ENCODE data around the gene CDH26.
A peak's percentile ranks its signal among the peaks of the same experiment; 100 is the strongest.

CDH26 gene

DNA sequence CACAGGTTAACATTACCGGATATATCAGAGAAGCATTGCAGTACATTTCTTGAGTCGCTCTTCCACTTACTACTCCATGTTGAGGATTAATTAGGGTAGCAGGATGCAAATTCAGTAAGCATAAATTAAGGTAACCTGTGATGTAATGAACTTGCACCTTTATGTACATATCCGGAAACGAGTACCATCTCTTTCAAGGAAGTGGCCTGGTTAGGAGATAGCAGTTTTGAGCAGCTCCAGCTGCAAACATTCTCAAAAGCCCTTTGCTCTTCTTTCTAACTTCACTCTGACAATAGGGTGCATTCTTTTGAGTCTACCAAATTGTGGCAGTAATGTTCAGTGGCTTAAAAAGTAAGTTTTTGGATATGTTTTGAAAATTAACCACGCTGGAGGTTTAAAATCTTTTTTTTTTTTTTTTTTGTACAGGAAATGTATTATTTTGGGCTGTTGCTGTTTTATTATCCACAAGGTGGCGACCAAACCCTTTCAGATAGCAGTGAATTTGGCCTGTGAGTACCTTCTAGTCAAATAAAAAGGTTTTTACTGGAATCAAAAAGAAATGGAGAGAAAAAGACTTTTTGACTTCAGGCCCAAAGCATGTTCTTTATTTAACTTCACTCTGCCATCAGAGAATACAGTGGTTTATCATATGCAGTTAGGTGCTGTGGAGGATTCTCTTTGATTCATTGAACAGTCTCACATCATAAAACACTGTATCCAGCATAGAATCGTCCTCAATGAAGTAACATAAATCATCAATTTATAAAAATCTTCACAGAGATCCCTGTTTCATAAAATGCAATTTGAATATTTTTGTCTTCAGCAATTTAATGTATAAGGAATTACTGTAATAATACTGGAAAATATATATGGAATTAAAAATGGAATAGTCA, 9.1 kb upstream of the CDH26 start:
- Histone ChIP-seq H3K4me3 (ENCODE audit: insufficient read depth, low read length, poor library complexity, severe bottlenecking) (peak overlapping the region; percentile 21), H3K9ac (ENCODE audit: low read length) (peak overlapping the region; percentile 25; the same call in 1 of the 2 replicates), H3F3A (ENCODE audit: insufficient read depth) (peaks cover 20% of the 10 kb centered on the region), H3K9me2 (replicated peaks; ENCODE audit: insufficient read depth, low read length) (no peaks in the 10 kb centered on the region), H3K27ac (ENCODE audit: low read depth, low read length) (peak overlapping the region; percentile 70), H2AFZ (ENCODE audit: low read depth, low read length, severe bottlenecking) (peak overlapping the region; percentile 75), H3K9me3 (ENCODE audit: insufficient read depth, low read length) (no peaks in the 10 kb centered on the region), H3K27me3 (ENCODE audit: low read length) (no peaks in the 10 kb centered on the region), H3K79me2 (ENCODE audit: insufficient read depth, low read length) (no peaks in the 10 kb centered on the region), H4K20me1 (ENCODE audit: low read depth, low read length) (no peaks in the 10 kb centered on the region), H3K4me2 (ENCODE audit: low read depth, low read length, poor library complexity, severe bottlenecking) (peak overlapping the region; percentile 66), H3K36me3 (ENCODE audit: low read length) (no peaks in the 10 kb centered on the region)
- TF ChIP-seq, protein P1, sequence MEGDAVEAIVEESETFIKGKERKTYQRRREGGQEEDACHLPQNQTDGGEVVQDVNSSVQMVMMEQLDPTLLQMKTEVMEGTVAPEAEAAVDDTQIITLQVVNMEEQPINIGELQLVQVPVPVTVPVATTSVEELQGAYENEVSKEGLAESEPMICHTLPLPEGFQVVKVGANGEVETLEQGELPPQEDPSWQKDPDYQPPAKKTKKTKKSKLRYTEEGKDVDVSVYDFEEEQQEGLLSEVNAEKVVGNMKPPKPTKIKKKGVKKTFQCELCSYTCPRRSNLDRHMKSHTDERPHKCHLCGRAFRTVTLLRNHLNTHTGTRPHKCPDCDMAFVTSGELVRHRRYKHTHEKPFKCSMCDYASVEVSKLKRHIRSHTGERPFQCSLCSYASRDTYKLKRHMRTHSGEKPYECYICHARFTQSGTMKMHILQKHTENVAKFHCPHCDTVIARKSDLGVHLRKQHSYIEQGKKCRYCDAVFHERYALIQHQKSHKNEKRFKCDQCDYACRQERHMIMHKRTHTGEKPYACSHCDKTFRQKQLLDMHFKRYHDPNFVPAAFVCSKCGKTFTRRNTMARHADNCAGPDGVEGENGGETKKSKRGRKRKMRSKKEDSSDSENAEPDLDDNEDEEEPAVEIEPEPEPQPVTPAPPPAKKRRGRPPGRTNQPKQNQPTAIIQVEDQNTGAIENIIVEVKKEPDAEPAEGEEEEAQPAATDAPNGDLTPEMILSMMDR (IDR thresholded peaks at IDR 0.05; ENCODE audit: insufficient read depth, low read length, poor library complexity, severe bottlenecking), result peak; percentile 78
- no peak for TF ChIP-seq EZH2phosphoT487 (conservative IDR thresholded peaks at IDR 0.05; ENCODE audit: low read length)

DNA sequence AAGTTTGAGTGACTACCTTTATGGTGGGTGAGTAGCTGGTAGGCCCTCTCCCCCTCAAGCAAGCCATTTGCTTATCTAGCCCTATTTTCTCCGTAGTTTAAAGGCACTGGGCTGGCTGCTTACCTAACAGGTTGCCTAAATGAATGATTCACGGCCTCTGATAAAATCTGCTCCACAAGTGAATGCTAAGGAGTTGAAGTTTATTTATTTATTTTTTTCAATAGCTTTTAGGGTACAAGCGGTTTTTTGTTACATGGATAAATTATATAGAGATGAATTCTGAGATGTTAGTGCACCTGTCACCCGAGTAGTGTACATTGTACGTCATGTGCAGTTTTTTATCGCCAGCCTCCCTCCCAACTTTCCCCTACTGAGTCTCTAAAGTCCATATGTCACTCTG, 8.3 kb upstream of the CDH26 start:
- H3K36me3 ChIP-seq (ENCODE audit: low read length), result no peaks in the 10 kb centered on the region
- H2AFZ ChIP-seq (ENCODE audit: low read depth, low read length, severe bottlenecking), result no peak overlapping the region
- no peaks in the 10 kb centered on the region for H3K9me2 ChIP-seq (replicated peaks; ENCODE audit: insufficient read depth, low read length)
- no peaks in the 10 kb centered on the region for H3K27me3 ChIP-seq (ENCODE audit: low read length)
- H3K4me2 ChIP-seq (ENCODE audit: low read depth, low read length, poor library complexity, severe bottlenecking), result no peak overlapping the region
- H3K4me3 ChIP-seq (ENCODE audit: insufficient read depth, low read length, poor library complexity, severe bottlenecking), result no peak overlapping the region
- TF ChIP-seq EZH2phosphoT487 (conservative IDR thresholded peaks at IDR 0.05; ENCODE audit: low read length), result no peak
- TF ChIP-seq, protein P1 (IDR thresholded peaks at IDR 0.05; ENCODE audit: insufficient read depth, low read length, poor library complexity, severe bottlenecking), result no peak
- H3K9me3 ChIP-seq (ENCODE audit: insufficient read depth, low read length), result no peaks in the 10 kb centered on the region
- no peak overlapping the region for H3K27ac ChIP-seq (ENCODE audit: low read depth, low read length)
- no peaks in the 10 kb centered on the region for H3K79me2 ChIP-seq (ENCODE audit: insufficient read depth, low read length)
- no peaks in the 10 kb centered on the region for H4K20me1 ChIP-seq (ENCODE audit: low read depth, low read length)
- H3F3A ChIP-seq (ENCODE audit: insufficient read depth), result peaks cover 20% of the 10 kb centered on the region
- H3K9ac ChIP-seq (ENCODE audit: low read length), result no peak overlapping the region

DNA sequence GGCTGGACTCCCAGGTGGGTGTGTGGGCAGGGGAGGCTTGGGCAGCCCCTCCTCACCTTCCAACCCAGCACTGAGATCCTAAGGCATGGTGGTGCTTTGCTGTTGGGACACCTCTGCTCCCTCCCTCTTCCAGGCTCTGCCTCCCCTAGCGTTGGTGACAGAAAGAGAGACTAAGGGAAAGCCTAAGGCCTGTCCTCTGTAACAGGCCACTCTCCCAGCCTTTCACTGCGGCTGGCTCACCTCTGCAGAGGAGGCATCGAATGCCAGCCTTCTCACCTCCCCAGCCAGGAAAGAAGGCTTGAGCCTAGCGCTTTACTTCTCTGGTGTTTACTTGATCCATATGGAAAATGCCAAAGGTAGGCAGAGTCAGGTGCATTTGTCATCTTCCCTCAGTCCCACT, 3.5 kb upstream of the CDH26 start:
- H3K9ac ChIP-seq (ENCODE audit: low read length), result no peak overlapping the region
- H3K4me2 ChIP-seq (ENCODE audit: low read depth, low read length, poor library complexity, severe bottlenecking), result no peak overlapping the region
- H3K9me3 ChIP-seq (ENCODE audit: insufficient read depth, low read length), result no peaks in the 10 kb centered on the region
- no peaks in the 10 kb centered on the region for H3K9me2 ChIP-seq (replicated peaks; ENCODE audit: insufficient read depth, low read length)
- no peaks in the 10 kb centered on the region for H3K27me3 ChIP-seq (ENCODE audit: low read length)
- no peak overlapping the region for H3K27ac ChIP-seq (ENCODE audit: low read depth, low read length)
- H3K36me3 ChIP-seq (ENCODE audit: low read length), result no peaks in the 10 kb centered on the region
- no peaks in the 10 kb centered on the region for H3K79me2 ChIP-seq (ENCODE audit: insufficient read depth, low read length)
- no peak overlapping the region for H2AFZ ChIP-seq (ENCODE audit: low read depth, low read length, severe bottlenecking)
- no peaks in the 10 kb centered on the region for H3F3A ChIP-seq (ENCODE audit: insufficient read depth)
- H3K4me3 ChIP-seq (ENCODE audit: insufficient read depth, low read length, poor library complexity, severe bottlenecking), result no peak overlapping the region
- no peaks in the 10 kb centered on the region for H4K20me1 ChIP-seq (ENCODE audit: low read depth, low read length)
- TF ChIP-seq, protein P1 (IDR thresholded peaks at IDR 0.05; ENCODE audit: insufficient read depth, low read length, poor library complexity, severe bottlenecking), result no peak
- no peak for TF ChIP-seq EZH2phosphoT487 (conservative IDR thresholded peaks at IDR 0.05; ENCODE audit: low read length)
